Measurements from ENCODE around the gene CRHR1. TPM values are rescaled to one million over a fixed set of nuclear protein-coding genes. Genes with fewer than 3 reads are reported as not detected.

Gene CRHR1
- polyA plus RNA-seq, 6 donors from 2014 or later: not detected

DNA sequence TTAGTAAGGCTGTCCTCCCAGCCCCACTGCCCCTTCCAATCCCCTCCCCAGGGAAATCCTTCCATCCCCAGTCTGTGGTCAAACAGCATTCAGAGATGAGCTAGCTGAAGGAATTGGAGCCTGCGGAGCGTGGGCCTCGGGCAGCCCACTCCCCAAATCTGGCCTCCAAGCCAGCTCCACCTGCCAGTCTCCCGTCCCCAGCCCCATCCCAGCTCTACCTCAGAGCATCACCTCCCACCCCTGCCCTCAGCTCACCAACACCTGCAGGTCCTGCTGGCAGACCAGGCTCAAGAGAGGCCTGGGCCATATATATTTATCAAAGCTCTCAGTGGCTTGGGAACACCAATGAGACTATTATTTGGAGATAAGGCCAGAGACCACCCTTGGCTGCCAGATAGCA is 55.3 kb downstream of the CRHR1 start:
- ATAC-seq (ENCODE audit: low read depth in 2 of 2) (no peak), DNase-seq (no peak)
- Mint-ChIP-seq H3K27ac (no peak overlapping the region), H3K27me3 (peaks cover 0 to 35% (median 20%) of the 10 kb centered on the region in 3 donors), H3K36me3 (no peaks in the 10 kb centered on the region), H3K9me3 (no peaks in the 10 kb centered on the region), H3K4me1 (no peaks in the 10 kb centered on the region), H3K4me3 (no peak overlapping the region)

DNA sequence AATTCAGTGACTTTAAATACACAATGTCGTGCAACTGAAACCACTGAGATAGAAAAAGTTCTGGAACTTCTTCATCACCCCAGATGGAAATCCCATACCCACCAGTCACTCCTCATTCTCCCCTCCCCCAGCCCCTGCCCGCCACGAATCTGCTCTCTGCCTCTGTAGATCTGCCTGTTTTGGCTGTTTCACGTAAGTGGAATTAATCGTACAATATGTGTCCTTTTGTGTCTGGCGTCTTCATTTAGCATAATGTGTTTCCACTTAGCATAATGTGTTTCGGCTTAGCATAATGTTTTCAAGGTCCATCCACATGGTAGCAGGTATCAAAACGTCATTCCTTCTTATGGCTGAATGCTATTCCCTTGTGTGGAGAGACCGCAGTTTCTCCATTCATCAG is 57.1 kb downstream of the CRHR1 start:
- no peaks in the 10 kb centered on the region for H3K36me3 Mint-ChIP-seq
- DNase-seq (no peak), ATAC-seq (ENCODE audit: low read depth in 2 of 2) (no peak)
- no peaks in the 10 kb centered on the region for H3K9me3 Mint-ChIP-seq
- no peak overlapping the region for H3K27ac Mint-ChIP-seq
- H3K27me3 Mint-ChIP-seq: peaks cover 0 to 29% (median 13%) of the 10 kb centered on the region in 3 donors
- H3K4me3 Mint-ChIP-seq: no peak overlapping the region
- H3K4me1 Mint-ChIP-seq: no peaks in the 10 kb centered on the region

DNA sequence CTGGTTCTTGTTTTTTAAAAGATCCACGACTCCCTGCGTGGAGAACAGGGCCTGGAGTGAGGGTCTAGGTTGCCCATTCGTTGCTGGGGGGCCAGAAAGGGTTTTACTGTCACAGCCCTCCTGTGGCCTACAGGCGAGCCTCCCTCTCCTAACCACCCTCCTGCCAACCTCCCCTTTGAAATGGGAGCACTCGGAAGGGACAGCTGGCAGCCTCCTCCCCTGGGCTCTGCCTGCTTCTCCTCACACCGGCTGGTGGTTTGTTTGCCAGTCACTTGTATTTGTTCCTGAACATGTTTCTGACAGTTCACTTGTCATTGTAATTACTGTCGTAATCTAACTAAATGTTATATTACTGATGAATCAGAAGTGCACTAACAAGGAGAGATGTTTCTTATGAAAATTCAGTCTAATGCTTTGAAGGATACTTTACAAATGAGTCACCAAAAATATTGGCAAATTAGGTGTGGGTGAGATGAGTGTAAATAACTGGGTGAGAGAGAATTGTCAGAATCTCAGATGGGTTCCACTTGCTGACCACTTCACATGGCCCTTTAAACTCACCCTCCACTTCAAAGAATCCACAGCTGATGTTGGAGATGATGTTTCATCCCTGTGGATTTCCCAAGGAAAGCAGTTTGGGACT is 57.9 kb downstream of the CRHR1 start:
- no peak for ATAC-seq (ENCODE audit: low read depth in 2 of 2)

DNA sequence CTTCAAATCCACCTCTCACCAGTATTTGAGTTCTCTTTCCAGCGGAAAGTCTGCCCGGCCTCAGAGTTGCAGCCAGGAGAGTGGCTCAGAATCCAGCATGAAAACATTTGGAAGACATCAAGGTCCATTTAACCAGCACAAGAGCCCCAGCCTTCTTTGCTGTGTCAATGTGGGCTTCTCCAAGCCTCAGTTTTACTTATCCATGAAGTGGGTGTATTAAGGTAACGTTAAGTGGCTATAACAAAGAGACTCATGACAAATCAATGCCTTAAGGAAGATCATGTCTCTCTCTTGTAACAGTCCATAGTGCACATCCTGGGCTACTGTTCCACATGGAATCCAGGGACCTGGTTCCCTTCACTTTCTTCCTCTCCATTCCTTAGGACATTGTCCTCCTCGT is 59.6 kb downstream of the CRHR1 start:
- H3K36me3 Mint-ChIP-seq: no peaks in the 10 kb centered on the region
- H3K4me3 Mint-ChIP-seq: no peak overlapping the region
- DNase-seq (no peak), ATAC-seq (ENCODE audit: low read depth in 2 of 2) (no peak)
- no peaks in the 10 kb centered on the region for H3K9me3 Mint-ChIP-seq
- no peaks in the 10 kb centered on the region for H3K4me1 Mint-ChIP-seq
- peaks cover 0 to 22% (median 17%) of the 10 kb centered on the region in 3 donors for H3K27me3 Mint-ChIP-seq
- no peak overlapping the region for H3K27ac Mint-ChIP-seq

More for the DNA sequence above, 57.9 kb downstream of the CRHR1 start:
- Mint-ChIP-seq H3K27ac (peak overlapping the region in 1 of 6 donors; percentile 15), H3K4me1 (no peaks in the 10 kb centered on the region), H3K27me3 (peaks cover 0 to 23% (median 7%) of the 10 kb centered on the region in 3 donors), H3K9me3 (no peaks in the 10 kb centered on the region), H3K4me3 (no peak overlapping the region), H3K36me3 (no peaks in the 10 kb centered on the region)
- no peak for DNase-seq

DNA sequence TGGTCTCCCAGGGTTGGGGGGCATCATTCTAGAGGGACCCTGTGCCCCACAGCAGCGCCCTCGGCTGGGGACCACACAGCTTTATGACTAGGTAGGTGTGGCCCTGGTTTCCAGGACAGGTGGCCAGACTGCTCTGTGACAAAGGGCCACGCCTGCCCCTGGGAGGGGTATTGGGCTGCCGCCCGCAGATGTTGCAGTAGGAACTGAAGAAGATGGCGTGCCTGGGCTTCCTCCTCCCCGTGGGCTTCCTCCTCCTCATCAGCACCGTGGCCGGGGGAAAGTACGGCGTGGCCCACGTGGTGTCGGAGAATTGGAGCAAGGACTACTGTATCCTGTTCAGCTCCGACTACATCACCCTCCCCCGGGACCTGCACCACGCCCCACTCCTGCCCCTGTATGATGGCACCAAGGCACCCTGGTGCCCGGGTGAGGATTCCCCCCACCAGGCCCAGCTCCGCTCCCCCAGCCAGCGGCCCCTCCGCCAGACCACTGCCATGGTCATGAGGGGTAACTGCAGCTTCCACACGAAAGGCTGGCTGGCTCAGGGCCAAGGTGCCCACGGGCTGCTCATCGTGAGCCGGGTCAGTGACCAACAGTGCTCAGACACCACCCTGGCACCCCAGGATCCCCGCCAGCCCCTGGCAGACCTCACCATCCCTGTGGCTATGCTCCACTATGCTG is 60.7 kb downstream of the CRHR1 start, which contains the start of gene SPPL2C:
Gene SPPL2C (plus strand): TSS at position 187 of the 681 bp plus-strand sequence. CDS start 26 bp downstream, at position 213.
- DNase-seq: no peak
- H3K4me1 Mint-ChIP-seq: no peaks in the 10 kb centered on the region
- H3K9me3 Mint-ChIP-seq: no peaks in the 10 kb centered on the region
- no peaks in the 10 kb centered on the region for H3K36me3 Mint-ChIP-seq
- no peak within 1 kb of the TSS for H3K4me3 Mint-ChIP-seq
- H3K27ac Mint-ChIP-seq: no peak within 1 kb of the TSS
- H3K27me3 Mint-ChIP-seq: peaks cover 0 to 21% (median 19%) of the 10 kb centered on the region in 3 donors
- ATAC-seq (ENCODE audit: low read depth in 2 of 2): no peak

DNA sequence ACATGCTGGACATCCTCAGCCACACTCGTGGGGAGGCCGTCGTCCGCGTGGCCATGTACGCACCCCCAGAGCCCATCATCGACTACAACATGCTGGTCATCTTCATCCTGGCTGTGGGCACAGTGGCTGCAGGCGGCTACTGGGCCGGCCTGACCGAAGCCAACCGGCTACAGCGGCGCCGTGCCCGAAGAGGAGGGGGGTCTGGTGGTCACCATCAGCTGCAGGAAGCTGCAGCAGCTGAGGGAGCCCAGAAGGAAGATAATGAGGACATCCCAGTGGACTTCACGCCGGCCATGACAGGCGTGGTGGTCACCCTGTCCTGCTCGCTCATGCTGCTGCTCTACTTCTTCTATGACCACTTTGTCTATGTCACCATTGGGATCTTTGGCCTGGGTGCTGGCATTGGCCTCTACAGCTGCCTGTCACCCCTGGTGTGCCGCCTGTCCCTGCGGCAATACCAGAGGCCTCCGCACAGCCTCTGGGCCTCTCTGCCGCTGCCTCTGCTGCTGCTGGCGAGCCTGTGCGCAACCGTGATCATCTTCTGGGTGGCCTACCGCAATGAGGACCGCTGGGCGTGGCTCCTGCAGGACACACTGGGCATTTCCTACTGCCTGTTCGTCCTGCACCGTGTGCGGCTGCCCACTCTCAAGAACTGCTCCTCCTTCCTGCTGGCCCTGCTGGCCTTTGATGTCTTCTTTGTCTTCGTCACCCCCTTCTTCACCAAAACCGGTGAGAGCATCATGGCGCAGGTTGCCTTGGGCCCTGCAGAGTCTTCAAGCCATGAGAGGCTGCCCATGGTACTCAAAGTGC is 61.5 kb downstream of the CRHR1 start:
- Mint-ChIP-seq H3K4me1 (no peaks in the 10 kb centered on the region), H3K9me3 (no peaks in the 10 kb centered on the region), H3K27me3 (peaks cover 3 to 25% (median 22%) of the 10 kb centered on the region in 3 donors), H3K27ac (no peak overlapping the region), H3K4me3 (no peak overlapping the region), H3K36me3 (no peaks in the 10 kb centered on the region)
- DNase-seq (no peak), ATAC-seq (ENCODE audit: low read depth in 2 of 2) (no peak)

DNA sequence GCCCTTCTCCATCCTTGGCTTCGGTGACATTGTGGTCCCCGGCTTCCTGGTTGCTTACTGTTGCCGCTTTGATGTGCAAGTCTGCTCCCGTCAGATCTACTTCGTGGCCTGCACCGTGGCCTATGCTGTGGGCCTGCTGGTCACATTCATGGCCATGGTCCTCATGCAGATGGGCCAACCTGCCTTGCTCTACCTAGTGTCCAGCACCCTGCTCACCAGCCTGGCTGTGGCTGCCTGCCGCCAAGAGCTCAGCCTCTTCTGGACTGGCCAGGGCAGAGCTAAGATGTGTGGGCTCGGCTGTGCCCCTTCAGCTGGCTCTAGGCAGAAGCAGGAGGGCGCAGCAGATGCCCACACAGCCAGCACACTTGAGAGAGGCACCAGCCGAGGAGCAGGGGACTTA is 62.1 kb downstream of the CRHR1 start:
- ATAC-seq (ENCODE audit: low read depth in 2 of 2): no peak
- no peak for DNase-seq
- no peak overlapping the region for H3K4me3 Mint-ChIP-seq
- peaks cover 9 to 32% (median 28%) of the 10 kb centered on the region in 3 donors for H3K27me3 Mint-ChIP-seq
- H3K9me3 Mint-ChIP-seq: no peaks in the 10 kb centered on the region
- no peaks in the 10 kb centered on the region for H3K36me3 Mint-ChIP-seq
- no peaks in the 10 kb centered on the region for H3K4me1 Mint-ChIP-seq
- H3K27ac Mint-ChIP-seq: peak overlapping the region in 1 of 6 donors; percentile 42

DNA sequence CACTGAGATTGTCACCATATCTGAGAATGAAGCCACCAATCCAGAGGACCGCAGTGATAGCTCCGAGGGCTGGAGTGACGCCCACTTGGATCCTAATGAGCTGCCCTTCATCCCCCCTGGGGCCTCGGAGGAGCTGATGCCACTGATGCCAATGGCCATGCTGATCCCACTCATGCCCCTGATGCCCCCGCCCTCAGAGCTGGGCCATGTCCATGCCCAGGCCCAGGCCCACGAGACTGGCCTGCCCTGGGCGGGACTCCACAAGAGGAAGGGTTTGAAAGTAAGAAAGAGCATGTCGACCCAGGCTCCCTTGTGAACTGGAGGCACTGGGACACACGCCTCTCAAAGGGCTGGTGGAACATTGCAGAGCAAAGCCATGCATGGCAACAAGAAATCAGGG is 62.5 kb downstream of the CRHR1 start:
- Mint-ChIP-seq H3K36me3 (no peaks in the 10 kb centered on the region), H3K27ac (no peak overlapping the region), H3K4me3 (no peak overlapping the region), H3K27me3 (peaks cover 9 to 34% (median 30%) of the 10 kb centered on the region in 3 donors), H3K9me3 (no peaks in the 10 kb centered on the region), H3K4me1 (no peaks in the 10 kb centered on the region)
- ATAC-seq (ENCODE audit: low read depth in 2 of 2) (no peak), DNase-seq (no peak)

DNA sequence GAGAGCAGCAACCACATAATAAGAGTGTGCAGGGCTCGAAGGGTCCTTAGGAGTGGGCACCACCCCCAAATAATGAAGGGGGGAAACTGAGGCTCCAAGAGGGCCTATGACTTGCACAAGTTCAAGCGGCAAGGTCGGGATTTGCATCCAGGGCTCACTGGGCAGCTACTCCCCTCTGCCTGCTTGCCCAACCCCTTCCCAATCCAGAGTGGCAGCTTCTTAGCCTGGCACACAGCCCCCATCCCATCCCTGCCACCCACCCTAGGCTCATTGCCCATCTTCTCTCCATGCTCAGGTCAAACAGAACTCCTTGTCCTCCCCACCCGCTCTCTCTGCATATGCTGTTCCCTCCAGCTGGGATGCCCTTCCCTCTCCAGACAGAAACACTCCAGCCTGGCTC is 63.0 kb downstream of the CRHR1 start:
- no peak overlapping the region for H3K4me3 Mint-ChIP-seq
- H3K36me3 Mint-ChIP-seq: no peaks in the 10 kb centered on the region
- H3K9me3 Mint-ChIP-seq: no peaks in the 10 kb centered on the region
- H3K27ac Mint-ChIP-seq: peak overlapping the region in 1 of 6 donors; percentile 21
- DNase-seq (no peak), ATAC-seq (ENCODE audit: low read depth in 2 of 2) (no peak)
- H3K4me1 Mint-ChIP-seq: no peaks in the 10 kb centered on the region
- peaks cover 10 to 34% (median 31%) of the 10 kb centered on the region in 3 donors for H3K27me3 Mint-ChIP-seq

DNA sequence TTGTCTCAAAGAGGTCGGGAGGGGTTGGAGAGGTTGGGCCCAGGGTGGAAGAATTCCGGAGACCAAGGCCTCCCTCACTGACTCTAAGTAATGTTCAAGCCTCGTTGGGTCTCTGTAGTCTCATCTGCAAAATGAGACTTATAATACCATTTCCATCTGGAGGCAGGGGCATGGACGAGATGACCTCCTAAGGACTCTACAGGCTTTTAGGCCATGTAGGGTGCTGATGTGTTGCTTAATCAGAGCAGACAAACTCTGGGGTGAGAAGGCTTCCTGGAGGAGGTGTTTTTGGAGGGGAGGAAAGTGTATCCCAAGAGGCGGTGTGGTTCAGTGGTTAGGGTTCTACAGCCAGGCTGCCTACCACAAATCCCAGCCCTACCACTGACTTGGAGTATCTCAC is 63.6 kb downstream of the CRHR1 start:
- H3K4me1 Mint-ChIP-seq: peaks cover 0 to 2% (median 0%) of the 10 kb centered on the region in 3 donors
- no peaks in the 10 kb centered on the region for H3K9me3 Mint-ChIP-seq
- DNase-seq (no peak), ATAC-seq (ENCODE audit: low read depth in 2 of 2) (no peak)
- no peaks in the 10 kb centered on the region for H3K36me3 Mint-ChIP-seq
- no peak overlapping the region for H3K4me3 Mint-ChIP-seq
- H3K27ac Mint-ChIP-seq: no peak overlapping the region
- peaks cover 16 to 39% (median 30%) of the 10 kb centered on the region in 3 donors for H3K27me3 Mint-ChIP-seq

DNA sequence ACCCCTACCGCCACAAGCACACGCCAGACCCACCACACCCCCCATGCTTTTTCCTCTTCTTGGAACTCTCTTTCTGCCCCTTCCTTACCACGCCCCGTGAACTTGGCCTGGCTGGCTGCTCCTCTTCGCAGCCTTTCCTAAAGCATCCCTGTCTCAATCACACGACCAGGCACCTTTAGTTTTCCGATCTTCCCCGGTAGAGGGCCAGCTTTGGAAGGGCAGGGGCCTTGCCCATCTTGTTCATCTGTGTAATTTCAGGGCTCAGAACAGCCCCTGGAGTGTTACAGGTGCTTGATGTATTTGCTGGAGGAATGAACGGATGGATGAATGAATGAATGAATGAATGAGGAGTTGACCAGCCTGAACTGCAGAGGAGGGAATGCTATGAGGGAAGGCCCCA is 64.3 kb downstream of the CRHR1 start:
- Mint-ChIP-seq H3K4me1 (peaks cover 0 to 2% (median 0%) of the 10 kb centered on the region in 3 donors), H3K27ac (no peak overlapping the region), H3K27me3 (peaks cover 17 to 42% (median 33%) of the 10 kb centered on the region in 3 donors), H3K9me3 (no peaks in the 10 kb centered on the region), H3K4me3 (no peak overlapping the region), H3K36me3 (no peaks in the 10 kb centered on the region)
- ATAC-seq (ENCODE audit: low read depth in 2 of 2) (no peak), DNase-seq (no peak)

DNA sequence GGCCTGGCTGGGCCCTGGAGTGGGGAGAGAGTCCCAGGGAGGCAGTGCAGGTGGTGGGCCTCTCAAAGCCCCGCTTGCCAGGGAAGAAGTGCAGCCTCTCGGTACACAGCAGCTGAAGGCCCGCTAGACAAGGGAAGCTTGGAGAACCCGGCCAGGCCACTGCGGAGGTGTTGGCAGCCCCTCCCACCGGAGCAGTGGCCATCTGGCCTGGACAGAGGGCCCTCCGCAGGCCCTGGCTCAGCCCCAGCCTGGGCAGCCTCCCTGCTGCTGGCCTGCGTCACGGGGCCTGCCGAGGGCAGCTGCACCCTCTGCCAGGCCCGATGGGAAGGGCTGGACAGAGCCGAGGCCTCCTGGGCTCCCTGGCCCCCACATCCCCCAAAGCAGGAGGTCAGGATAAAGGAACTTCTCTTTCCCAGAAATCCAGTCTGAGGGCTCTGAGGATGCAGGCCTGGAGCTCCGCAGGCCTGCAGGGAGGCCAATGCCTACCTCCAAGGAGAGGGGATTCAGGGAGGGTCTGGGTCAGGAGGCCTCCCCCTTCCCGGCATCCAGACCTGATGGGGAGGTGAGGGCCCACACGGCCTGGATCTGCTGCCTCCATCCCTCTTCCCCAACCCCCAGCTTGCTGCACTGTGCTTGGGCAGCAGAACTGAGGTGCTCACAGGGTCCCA is 64.9 kb downstream of the CRHR1 start:
- Mint-ChIP-seq H3K9me3 (no peaks in the 10 kb centered on the region), H3K4me3 (no peak overlapping the region), H3K36me3 (no peaks in the 10 kb centered on the region), H3K27ac (no peak overlapping the region), H3K4me1 (peaks cover 0 to 2% (median 0%) of the 10 kb centered on the region in 3 donors), H3K27me3 (peaks cover 17 to 45% (median 38%) of the 10 kb centered on the region in 3 donors)
- DNase-seq (no peak), ATAC-seq (ENCODE audit: low read depth in 2 of 2) (no peak)

DNA sequence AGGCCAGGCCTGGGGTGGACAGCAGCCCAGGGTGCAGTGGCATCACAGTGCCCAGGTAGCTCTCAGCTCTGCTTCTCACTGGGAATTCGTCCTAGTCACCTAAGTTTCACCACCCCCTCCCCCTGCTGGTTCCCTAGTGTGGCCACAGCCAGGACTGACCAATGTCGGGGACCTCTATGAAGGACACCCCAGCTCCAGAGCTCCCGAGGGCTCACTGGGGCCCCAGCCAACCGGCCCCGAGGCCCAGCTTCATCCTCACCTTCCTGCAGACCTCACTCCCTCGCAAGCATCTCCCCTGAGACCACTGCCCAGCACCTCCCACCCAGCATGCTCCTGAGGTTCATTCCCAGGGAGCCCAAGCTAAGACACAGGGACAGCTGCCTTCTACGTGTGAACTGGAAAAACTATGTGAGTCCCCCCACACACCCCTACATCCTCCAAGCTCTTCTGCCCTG is 65.4 kb downstream of the CRHR1 start:
- no peaks in the 10 kb centered on the region for H3K36me3 Mint-ChIP-seq
- H3K4me1 Mint-ChIP-seq: peaks cover 0 to 2% (median 0%) of the 10 kb centered on the region in 3 donors
- H3K27me3 Mint-ChIP-seq: peaks cover 17 to 51% (median 43%) of the 10 kb centered on the region in 3 donors
- H3K9me3 Mint-ChIP-seq: peaks cover 0 to under 1% (median 0%) of the 10 kb centered on the region in 7 donors
- no peak for ATAC-seq (ENCODE audit: low read depth in 2 of 2)
- DNase-seq: no peak
- H3K27ac Mint-ChIP-seq: no peak overlapping the region
- no peak overlapping the region for H3K4me3 Mint-ChIP-seq

Data from naive B cell (primary cell).